GM20431 (cell line): ENCODE results near the gene ANGPTL7.

Experiments used
- in situ Hi-C: fragments of 300-500 bp; cut with MseI, MboI; formaldehyde crosslinking; loops from one replicate; pipeline ENCODE4 v1.15.0; 2020; ENCODE audit warnings: low sequenced_read_pairs; ENCODE audit not compliant: unreplicated experiment

Gene ANGPTL7

DNA sequence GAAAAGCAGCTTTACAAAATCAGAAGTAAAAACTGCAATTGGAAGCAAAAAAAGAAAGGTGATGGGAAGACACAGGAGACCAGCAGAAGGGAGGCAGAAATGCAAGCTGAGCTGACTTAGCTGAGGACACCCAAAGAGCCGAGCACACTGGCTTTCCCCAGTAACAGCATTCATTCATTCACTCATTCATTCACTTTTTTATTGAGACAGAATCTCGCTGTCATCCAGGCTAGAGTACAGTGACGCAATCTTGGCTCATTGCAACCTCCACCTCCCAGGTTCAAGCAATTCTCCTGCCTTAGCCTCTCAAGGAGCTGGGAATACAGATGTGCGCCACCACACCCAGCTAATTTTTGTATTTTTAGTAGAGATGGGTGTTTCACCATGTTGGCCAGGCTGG, 8.2 kb downstream of the ANGPTL7 start:
- in situ Hi-C loops, result no loop called here

DNA sequence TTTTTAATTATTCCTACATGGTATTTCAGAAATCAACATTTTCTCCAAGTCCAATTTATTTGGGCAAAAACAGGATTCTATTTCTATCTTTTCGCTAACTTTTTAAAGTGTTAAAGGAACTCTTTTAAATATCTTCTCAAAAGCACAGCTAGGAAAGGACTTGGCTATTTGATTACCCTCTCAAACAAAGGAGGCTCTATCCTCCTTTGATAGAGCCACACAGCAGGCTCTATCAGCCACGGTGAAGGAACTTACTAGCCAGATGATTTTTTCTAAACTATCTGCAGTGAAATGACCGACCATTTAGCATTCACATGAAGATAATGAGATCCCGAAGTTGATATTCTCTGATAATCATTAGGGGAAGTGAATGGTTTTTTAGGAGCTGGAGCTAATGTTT, 9.1 kb downstream of the ANGPTL7 start:
- in situ Hi-C loops, result no loop called here

DNA sequence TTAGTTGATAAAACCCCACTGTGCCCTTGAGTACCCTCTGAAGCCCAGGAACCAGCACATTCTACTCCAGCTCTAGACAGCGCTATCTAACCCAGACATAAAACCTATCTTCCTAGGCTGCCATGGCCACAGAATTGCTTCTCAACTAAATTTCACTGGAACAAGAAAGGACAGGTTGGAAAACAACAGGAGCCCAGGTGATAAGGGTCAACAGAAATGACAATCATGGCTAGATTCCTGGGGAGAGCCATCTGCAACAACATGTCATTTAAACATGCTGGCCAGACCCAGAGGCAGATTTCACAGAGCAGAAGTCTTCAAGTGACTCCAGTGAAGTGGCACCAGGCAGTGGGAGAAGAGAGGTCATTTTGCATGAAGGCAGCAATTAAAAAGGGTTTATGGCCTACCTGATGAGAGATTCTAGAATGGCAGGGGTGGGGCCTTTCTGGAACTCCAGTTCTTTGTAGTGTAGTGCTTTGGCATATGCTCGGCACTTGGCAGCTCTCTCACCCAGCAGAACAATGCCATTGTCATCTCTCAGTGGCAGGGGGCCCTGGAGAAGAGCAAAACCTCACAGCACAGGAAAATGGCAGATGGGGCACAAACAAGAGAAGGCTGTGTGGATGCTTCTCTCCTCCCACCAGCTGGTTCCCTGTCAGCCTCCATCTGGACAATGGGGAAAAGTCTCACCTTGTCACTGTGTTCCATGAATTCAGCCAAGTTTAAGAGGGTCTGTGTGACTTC, 9.9 kb downstream of the ANGPTL7 start:
- in situ Hi-C loops, result no loop called here

DNA sequence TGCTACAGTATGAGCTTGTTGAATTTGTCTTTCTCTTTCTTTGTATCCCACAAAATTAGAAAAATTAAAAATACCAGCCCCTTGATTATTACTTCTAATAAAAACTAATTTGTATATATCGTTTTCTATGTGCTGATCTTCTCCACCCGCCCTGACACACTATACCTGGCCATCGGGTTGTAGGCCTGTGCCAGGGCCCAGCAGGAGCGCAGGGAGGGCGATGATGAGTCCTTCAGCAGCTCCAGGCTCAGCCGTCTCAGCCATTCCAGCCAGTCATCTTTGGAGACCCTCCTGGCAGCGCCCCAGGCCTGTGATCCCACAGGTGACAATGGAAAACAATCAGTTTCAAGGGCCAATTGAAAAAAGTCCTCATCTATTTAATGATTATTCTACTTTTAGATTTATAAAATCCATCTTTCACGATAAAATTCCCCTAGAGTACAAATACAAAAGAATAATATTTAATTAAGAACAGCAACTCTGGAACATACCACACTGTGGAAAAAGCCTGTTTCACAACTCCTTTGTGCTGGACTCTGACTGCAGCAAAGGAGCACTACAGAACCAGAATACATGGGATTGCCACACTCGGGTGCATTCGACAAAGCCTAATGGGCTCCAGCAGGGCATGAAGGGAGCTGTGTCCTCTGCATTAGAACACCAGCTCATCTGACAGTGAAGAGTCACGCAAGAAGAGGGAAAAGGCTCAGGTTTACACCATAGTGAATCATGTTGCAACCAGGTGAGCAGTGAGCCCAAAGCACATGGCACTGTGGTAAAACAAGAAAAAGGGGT, 15.4 kb downstream of the ANGPTL7 start:
- in situ Hi-C loops, result no loop called here

DNA sequence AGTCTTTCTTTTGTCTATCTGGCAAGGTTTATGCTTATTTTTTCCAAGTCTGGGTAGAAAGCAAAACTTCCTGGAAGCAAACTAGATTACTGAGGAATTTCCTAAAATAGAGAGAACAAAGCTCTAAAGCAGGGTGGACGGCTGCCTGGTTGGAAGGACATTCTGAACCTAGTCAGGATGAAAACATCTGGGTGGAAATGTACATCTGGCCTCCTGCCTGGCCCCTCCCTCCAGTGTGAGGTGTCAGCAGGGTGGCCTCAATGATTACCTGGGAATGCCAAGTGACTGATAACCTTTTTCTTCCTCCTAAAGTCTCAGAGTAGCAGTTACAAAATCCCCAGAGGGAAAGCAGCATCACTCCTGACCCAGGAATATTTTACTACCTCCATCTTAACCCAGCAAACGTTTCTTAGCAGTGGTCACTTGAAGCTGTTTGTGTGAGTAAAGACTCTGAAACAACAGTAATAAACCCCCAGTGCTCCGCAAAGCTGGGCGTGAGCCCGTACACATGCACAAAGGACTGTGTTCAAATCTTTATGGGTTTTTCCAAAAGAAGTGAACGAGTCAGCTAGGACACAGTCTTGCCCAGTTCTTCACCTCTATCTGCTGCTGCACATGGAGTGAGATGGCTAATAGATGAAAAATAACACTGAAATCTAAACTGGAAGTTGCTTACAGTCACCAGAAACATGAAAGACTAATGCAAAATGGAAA, 18.9 kb downstream of the ANGPTL7 start:
- in situ Hi-C loops, result no loop called here

DNA sequence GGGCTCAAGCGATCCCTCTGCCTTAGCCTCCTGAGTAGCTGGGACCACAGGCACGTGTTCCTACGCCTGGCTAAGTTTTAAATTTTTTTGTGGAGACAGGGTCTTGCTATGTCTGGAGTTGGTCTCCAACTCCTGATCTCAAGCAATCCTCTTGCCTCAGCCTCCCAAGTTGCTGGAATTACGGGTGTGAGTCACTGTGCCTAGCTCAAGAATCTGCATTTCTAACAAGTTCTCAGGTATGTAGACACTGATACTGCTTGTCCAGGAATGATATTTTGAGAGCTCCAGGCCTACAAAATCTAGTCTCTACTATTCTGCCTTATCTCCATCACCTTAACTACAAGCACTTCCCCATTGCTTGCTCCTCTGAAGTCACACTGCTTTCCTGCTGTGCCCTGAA, 22.3 kb downstream of the ANGPTL7 start:
- in situ Hi-C loops, result no loop called here

DNA sequence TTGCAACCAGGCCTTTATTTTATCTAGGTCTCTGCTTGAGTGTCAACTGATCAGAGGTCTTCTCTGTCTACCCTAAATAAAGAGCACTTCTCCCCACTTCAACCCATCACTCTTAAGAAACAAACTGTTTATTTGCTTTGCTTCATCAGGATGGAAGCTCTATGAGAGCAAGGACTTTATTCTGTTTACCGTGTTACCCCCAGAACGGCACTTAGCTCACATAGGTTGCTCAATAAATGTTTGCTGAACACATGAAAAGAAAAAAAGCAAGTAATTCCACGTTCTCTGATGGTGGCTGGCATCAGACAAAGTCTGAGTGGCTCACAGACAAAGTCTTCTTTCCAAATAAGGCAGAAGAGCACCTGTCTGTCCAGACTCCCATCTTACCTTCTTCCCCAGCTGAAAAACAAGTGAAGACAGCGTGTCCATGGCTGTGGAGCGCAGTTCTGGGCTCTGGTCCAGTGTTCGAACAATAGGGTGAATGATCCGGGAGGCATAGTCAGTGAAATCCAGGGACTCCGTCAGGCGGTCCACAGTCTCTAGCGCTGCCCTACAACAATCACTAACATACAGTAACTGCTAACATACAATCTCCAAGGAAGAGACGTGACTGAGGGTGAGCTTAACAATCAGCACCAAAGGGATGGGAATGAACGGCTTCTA, 22.9 kb downstream of the ANGPTL7 start:
- in situ Hi-C loops, result no loop called here

DNA sequence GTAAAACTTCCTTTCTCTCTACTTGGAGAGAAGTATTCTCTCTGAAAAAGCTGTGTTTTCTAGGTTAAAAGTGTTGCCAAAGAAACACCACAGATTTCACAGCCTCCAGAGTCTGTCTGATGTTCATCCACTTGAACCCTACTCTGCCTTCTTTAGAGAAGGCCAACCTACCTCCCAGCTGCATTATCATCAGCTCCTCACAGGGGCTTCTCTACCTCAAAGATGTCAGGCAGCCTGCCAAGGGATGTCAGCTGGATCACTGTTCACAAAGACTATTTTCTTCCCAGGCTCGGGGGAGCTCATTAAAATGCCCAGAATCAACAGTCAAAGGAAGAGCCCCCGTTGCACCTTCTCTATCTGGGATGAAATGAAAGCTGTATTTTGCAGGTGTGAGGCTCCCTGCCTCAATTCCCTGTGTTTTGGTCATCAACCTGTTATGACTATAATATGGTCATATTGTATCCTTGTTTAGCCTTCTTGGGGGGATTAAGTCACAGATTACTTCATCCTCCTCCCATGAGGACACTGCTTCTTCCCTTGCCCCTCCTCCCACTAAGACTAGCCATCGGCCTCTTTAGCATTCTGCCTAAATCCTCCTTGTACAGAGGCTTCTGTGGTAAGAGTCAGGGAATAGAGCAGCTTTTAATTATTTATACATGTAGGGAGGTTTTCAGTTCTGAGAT, 25.7 kb downstream of the ANGPTL7 start:
- in situ Hi-C loops, result no loop called here

DNA sequence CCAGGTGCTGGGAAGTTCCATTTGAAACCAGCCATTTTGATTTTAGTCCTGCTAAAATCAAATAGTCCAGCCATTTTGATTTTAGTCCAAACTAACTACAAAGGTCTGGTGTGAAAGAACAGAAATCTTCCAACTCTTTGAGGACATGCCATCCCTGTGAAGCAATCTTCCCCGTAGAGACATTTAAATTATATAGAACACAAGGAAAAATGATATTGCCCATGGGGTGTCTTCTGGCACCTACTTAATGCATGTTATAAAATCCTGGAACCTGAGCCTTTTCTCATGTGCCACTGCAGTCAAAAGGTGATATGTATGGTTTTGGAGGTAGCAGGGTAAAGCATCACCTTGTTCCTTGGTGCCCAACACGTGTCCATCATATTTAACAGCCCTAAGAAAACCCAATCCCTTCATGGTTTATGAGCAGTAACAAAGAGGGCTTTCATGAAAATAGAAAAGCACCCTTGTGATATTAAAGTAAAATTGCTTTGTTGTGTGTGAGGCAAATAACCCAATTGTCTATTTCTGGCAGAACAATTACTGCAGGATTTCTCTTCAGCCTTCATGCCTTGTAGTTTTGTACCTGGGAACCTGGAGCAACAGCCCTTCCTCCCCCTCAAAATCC, 26.3 kb downstream of the ANGPTL7 start:
- in situ Hi-C loops, result no loop called here

DNA sequence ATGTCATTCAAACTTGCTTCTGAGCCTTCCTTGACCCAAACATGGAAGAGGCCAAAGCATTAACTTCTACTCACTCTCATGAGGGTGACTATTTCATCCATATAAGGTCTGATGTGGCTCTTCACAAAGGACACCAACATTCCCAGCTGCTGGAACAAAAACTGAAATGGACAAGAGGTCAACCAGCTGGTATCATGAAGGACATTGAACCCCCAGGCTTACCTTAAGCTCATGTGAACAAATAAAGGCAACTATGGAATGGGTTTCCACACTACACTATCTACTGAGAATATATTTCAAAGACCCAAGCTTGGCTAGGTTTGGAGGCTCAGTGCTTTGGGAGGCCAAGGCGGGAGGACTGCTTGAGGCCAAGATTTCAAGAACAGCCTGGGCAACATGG, 26.9 kb downstream of the ANGPTL7 start:
- in situ Hi-C loops, result no loop called here

DNA sequence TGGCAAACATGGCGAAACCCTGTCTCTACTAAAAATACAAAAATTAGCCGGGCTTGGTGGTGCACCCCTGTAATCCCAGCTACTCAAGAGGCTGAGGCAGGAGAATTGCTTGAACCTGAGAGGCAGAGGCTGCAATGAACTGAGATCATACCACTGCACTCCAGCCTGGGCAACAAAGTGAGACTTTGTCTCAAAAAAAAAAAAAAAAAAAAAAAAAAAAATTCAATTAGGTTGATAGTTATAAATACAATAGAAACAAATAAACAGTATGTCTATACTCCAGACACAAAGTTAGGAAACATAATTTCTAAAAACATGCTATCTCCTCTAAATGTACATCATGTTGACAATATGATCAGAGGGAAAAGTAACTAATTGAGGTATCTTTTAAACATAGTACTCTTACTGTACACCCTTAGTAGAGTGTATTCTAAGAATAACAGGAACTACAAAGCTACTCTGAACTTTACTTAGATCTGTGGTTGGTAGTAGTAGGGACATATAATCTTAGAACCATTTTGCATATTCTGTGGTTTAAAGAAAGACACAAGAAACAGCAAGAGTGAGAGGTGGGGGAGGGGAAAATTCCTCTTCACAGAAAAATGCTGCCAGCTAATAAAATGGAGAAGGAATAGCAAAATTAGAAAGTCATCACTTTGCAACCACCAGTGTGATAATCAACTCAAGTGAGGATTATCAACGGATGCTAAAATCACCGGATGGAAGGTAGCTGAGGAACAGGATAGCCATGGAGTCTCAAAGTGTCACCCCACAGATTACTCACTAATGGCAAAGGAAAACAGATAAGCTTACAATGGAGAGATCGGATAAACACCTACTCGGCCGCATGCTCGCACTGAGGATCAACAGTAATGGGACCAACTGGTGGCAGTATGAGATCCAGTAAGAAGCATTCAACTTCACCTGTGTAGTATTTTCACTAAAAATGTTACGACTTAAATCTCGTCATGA, 38.2 kb downstream of the ANGPTL7 start:
- in situ Hi-C loops, result no loop called here

DNA sequence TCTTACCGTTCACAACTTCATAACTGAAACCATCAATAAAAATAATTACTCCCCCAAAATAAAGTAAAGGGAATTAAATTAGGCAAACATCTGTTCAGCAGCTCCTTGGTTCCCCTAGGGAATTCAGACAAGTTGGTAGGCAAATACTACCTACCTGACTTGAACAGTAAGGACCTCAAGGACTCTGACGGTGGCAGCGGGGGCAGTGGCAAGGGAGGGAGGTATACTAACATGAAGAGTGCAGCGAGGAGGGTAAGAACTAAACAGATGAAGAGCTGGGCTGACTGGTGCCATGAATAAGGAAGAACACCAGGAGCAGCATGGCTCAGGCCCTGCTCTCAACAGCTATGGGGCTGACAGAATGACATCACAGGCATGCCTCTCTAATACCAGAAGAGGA, 40.0 kb downstream of the ANGPTL7 start:
- in situ Hi-C loops, result no loop called here

DNA sequence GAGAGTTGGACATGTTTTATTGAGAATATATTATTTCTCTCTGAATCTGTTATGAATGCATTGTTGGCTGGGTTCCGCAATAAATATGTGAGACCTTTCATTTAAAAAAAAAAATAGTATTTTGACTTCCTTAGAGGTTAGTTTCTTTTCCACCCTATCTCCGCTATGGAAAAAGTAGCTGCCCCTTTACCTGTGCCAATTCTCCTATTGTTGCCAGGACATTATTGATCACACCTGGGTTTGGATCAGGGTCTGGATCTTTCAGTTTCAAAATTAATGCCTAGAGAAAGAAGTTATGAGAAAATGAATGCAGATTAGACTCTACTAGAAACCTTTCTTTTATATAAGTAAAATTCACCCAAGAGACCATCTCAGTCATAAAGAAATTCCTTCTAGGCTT, 44.1 kb downstream of the ANGPTL7 start:
- in situ Hi-C loops, result no loop called here

DNA sequence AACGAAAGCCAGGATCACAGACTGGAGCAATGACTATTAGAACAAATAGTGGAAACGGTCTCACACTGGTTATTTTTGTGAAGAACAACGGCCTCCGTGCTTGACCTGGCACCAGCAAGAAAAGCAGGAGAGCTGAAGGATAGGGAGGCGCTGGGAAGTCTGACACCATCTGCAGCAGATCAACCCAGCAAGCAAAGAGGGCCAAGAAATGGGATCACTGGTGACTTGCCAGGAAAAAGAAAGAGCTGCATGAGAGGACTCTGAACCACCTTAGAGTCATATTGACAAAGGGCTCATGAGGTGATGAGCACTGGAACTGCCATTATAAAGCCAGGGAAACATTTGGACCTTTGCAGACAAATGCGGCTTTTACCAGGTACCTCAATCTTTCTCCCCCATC, 48.2 kb downstream of the ANGPTL7 start:
- in situ Hi-C loops, result no loop called here

DNA sequence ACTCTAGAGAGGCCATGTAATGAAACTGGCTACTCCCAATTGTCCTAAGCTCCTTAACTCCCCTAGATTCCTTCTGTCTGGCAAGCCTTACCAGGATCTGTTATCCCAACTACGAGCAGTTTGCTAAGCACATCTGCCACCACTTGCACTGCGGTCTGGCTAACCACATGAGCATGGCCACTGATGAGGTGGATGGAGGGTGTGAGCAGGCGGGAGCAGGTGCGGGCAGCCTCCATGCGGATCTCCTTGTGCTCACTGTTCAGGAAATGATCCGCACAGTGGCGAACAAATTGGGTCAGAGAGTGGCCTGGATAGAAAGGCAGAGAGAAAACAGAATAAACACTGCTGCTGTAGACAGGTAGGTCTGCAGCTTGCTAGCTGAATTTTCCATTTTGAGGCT, 49.2 kb downstream of the ANGPTL7 start:
- in situ Hi-C loops, result no loop called here

DNA sequence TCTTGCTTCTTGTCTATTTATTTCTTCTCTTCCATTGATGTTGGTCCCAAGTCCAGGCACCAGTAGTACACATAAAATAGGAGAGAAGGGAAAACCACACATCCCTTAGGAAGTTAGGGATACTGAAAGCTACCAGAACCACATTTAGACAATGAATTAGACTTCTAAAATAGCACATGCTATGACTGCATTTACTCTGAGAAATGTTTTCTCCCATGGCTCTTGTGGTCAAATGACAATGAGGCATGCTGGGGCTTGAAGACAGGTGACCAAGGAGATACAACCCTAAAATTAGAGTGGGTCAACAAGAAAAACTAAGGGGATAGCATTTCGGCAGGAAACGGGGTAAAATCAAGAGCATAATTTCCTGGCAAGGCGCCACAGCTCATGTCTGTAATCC, 56.1 kb downstream of the ANGPTL7 start:
- in situ Hi-C loops, result no loop called here
